Right lobe of liver (tissue), 6 donors: ENCODE measurements around the gene HAP1. TPM values are rescaled to one million over a fixed set of nuclear protein-coding genes. Genes with fewer than 3 reads are reported as not detected.

Experiments used
- ATAC-seq, 4 donors: fragments of 200-7000 bp; cut with Tn5 transposase; one replicate each; pipeline ENCODE4 v1.9.1; 2020; ENCODE audit warnings: mild to moderate bottlenecking in 4 of 4, moderate library complexity in 4 of 4
- DNase-seq, 3 donors: peaks; one replicate each; pipeline ENCODE4 v3.0.0-alpha.2; 2020
- H3K27ac ChIP-seq, 3 donors: fragments of 200-600 bp; one replicate each; pipeline ENCODE4 v1.8.0; 2022
- H3K27me3 ChIP-seq, 2 donors: fragments of 200-600 bp; one replicate each; pipeline ENCODE4 v1.8.0; 2022
- H3K36me3 ChIP-seq, 4 donors: fragments of 200-600 bp; sonication (generic) in 1 of 4; one replicate each; pipeline versions ENCODE4 v1.5.1 to v1.8.0; 2017 to 2022; ENCODE audit warnings: control low read depth in 1 of 4
- H3K4me1 ChIP-seq, 4 donors: fragments of 200-600 bp; sonication (generic) in 1 of 4; one replicate each; pipeline versions ENCODE4 v1.5.1 to v1.8.0; 2017 to 2022; ENCODE audit warnings: control low read depth in 1 of 4
- H3K4me3 ChIP-seq, 3 donors: fragments of 200-600 bp; one replicate each; pipeline ENCODE4 v1.8.0; 2022
- H3K9me3 ChIP-seq, 4 donors: fragments of 200-600 bp; sonication (generic) in 1 of 4; one replicate each; pipeline versions ENCODE4 v1.5.1 to v1.8.0; 2017 to 2022; ENCODE audit warnings: control low read depth in 1 of 4
- CTCF ChIP-seq, 4 donors: fragments of 200-600 bp in 3 of 4; fragments of 450-650 bp in 1 of 4; IDR thresholded peaks; one replicate each; pipeline versions ENCODE4 v1.5.1 to v1.8.0; 2016 to 2022; ENCODE audit warnings: antibody characterized with exemption in 4 of 4, mild to moderate bottlenecking in 2 of 4
- POLR2A ChIP-seq: fragments of 450-650 bp; IDR thresholded peaks from one replicate; pipeline ENCODE4 v1.6.1; 2017; ENCODE audit warnings: antibody characterized with exemption, mild to moderate bottlenecking
- WGBS: methylation state at CpG from one replicate; pipeline ENCODE4 v1.1.6; 2018; ENCODE audit warnings: low coverage, low lambda C conversion rate; ENCODE audit not compliant: insufficient coverage; ENCODE audit errors: missing lambda C conversion rate; 5-methylcytosine and 5-hydroxymethylcytosine counted together
- intact Hi-C, 2 donors: fragments of 100-400 bp; cut with DNase I; formaldehyde crosslinking; loops; one replicate each; pipeline versions ENCODE4 v1.11.2 to v1.14.1; 2022
- total RNA-seq, 6 experiments: library from RNA; depleted of rRNA in 2 of 6; stranded (reverse); fragments of >200 nt in 2 of 6; fragmentation: NEBNext Ultra II Directional in 3 of 6; extraction: Animal tissue kit (Norgen Biotek cat#: 25700) in 3 of 6; gene quantifications; one replicate each; pipeline versions ENCODE4 v1.1.0 to v1.2.4, GENCODE V29; 2016 to 2023
- donor health status: DM: no; HTN: yes; CAD: no.
- donor health status: DM: no; HTN: no; CAD: no.
- donor health status: DM: no; HTN: no; CAD: no.
- donor health status: DM: no; HTN: yes; CAD: no.
- donor health status: DM: no; HTN: yes; CAD: no.

Gene HAP1
- total RNA-seq, 6 experiments from 2014 or later = 0.07 to 0.10 (median 0.07) TPM; not detected in 3

- TF ChIP-seq POLR2A (no peak), CTCF (IDR thresholded peaks at IDR 0.05) (no peak)
- Histone ChIP-seq H3K4me1 (peaks cover 0 to 13% (median 3%) of the 10 kb centered on the region in 4 donors), H3K4me3 (no peak overlapping the region), H3K9me3 (no peaks in the 10 kb centered on the region), H3K27me3 (peaks cover 5 to 12% of the 10 kb centered on the region in 2 donors), H3K36me3 (no peaks in the 10 kb centered on the region), H3K27ac (no peak overlapping the region)
- DNase-seq (no peak), ATAC-seq (no peak)
- intact Hi-C loops = loop anchor here in 1 of 2 donors (10.0 kb wide), 1 partner anchor 153 kb away; no protein-coding TSS in a partner anchor
- WGBS = no CpG with 5 or more reads among the region's 3 CpGs
These were observed 2.6 kb downstream of the HAP1 start for GRCh38 chr17:41731836-41732235.

GRCh38 chr17:41730479-41730878 lies 4.0 kb downstream of the HAP1 start:
- peaks cover 0 to 13% (median 3%) of the 10 kb centered on the region in 4 donors for H3K4me1 ChIP-seq
- H3K4me3 ChIP-seq = no peak overlapping the region
- H3K27ac ChIP-seq = no peak overlapping the region
- 32% methylated on average over 3 of the region's 4 CpGs for WGBS
- H3K36me3 ChIP-seq = no peaks in the 10 kb centered on the region
- H3K9me3 ChIP-seq = no peaks in the 10 kb centered on the region
- intact Hi-C loops = loop anchor here in 1 of 2 donors (10.0 kb wide), 1 partner anchor 154 kb away; no protein-coding TSS in a partner anchor
- DNase-seq (no peak), ATAC-seq (no peak)
- TF ChIP-seq POLR2A = no peak
- peaks cover 0 to 6% of the 10 kb centered on the region in 2 donors for H3K27me3 ChIP-seq

GRCh38 chr17:41728056-41728455 lies 6.4 kb downstream of the HAP1 start:
- H3K36me3 ChIP-seq = no peaks in the 10 kb centered on the region
- H3K4me1 ChIP-seq = no peaks in the 10 kb centered on the region
- TF ChIP-seq CTCF (IDR thresholded peaks at IDR 0.05) (no peak), POLR2A (no peak)
- H3K27me3 ChIP-seq = no peaks in the 10 kb centered on the region
- ATAC-seq = no peak
- 67% methylated on average over 3 of the region's 12 CpGs for WGBS
- H3K27ac ChIP-seq = no peak overlapping the region
- DNase-seq = no peak
- no peaks in the 10 kb centered on the region for H3K9me3 ChIP-seq
- H3K4me3 ChIP-seq = no peak overlapping the region
- intact Hi-C loops = no loop called here

GRCh38 chr17:41725134-41725533 lies 9.3 kb downstream of the HAP1 start:
- Histone ChIP-seq H3K36me3 (no peaks in the 10 kb centered on the region), H3K4me3 (no peak overlapping the region), H3K9me3 (no peaks in the 10 kb centered on the region), H3K27ac (no peak overlapping the region), H3K4me1 (no peaks in the 10 kb centered on the region), H3K27me3 (no peaks in the 10 kb centered on the region)
- ATAC-seq (no peak), DNase-seq (no peak)
- 77% methylated on average over 3 of the region's 5 CpGs for WGBS
- intact Hi-C loops = no loop called here
- no peak for TF ChIP-seq POLR2A
- TF ChIP-seq CTCF (IDR thresholded peaks at IDR 0.05) = no peak

GRCh38 chr17:41724476-41725050 lies 9.9 kb downstream of the HAP1 start:
- 97% methylated on average over 3 of the region's 17 CpGs for WGBS
- no peak for ATAC-seq
- intact Hi-C loops = no loop called here
- no peaks in the 10 kb centered on the region for H3K36me3 ChIP-seq
- H3K27me3 ChIP-seq = no peaks in the 10 kb centered on the region
- no peak overlapping the region for H3K4me3 ChIP-seq
- H3K4me1 ChIP-seq = no peaks in the 10 kb centered on the region
- DNase-seq = no peak
- H3K9me3 ChIP-seq = no peaks in the 10 kb centered on the region
- TF ChIP-seq POLR2A (no peak), CTCF (IDR thresholded peaks at IDR 0.05) (no peak)
- no peak overlapping the region for H3K27ac ChIP-seq
